Gastroesophageal sphincter (tissue), 3 donors: ENCODE measurements around the gene CCDC27.

Experiments
- EP300 ChIP-seq: sonication (generic); formaldehyde crosslinking; IDR thresholded peaks from one replicate; pipeline ENCODE4 v1.6.1; 2017; ENCODE audit warnings: antibody characterized with exemption, mild to moderate bottlenecking
- TF ChIP-seq, protein P1 (sequence below), 4 experiments: fragments of 200-600 bp in 2 of 4; fragments of 450-650 bp in 2 of 4; sonication (generic) in 1 of 4; IDR thresholded peaks; one replicate each; pipeline ENCODE4 v1.5.1; 2017 to 2019; ENCODE audit warnings: antibody characterized with exemption in 4 of 4, mild to moderate bottlenecking in 2 of 4, moderate library complexity in 2 of 4

- no peak for TF ChIP-seq EP300
- TF ChIP-seq, protein P1, sequence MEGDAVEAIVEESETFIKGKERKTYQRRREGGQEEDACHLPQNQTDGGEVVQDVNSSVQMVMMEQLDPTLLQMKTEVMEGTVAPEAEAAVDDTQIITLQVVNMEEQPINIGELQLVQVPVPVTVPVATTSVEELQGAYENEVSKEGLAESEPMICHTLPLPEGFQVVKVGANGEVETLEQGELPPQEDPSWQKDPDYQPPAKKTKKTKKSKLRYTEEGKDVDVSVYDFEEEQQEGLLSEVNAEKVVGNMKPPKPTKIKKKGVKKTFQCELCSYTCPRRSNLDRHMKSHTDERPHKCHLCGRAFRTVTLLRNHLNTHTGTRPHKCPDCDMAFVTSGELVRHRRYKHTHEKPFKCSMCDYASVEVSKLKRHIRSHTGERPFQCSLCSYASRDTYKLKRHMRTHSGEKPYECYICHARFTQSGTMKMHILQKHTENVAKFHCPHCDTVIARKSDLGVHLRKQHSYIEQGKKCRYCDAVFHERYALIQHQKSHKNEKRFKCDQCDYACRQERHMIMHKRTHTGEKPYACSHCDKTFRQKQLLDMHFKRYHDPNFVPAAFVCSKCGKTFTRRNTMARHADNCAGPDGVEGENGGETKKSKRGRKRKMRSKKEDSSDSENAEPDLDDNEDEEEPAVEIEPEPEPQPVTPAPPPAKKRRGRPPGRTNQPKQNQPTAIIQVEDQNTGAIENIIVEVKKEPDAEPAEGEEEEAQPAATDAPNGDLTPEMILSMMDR (IDR thresholded peaks at IDR 0.05) = no peak
These were observed 21.6 kb upstream of the CCDC27 start for GRCh38 chr1:3730543-3731247.
